Progenitor cell of endocrine pancreas (in vitro differentiated cells): ENCODE measurements around the gene COPS8. TPM values are rescaled to one million over a fixed set of nuclear protein-coding genes. Genes with fewer than 3 reads are reported as not detected.

Source experiments
- DNase-seq: peaks from one replicate; pipeline ENCODE4 v3.0.0; 2021; ENCODE audit warnings: low spot score; ENCODE audit not compliant: unreplicated experiment
- H3K27ac Mint-ChIP-seq: 2 replicates; pipeline ENCODE4 v1.8.0; 2021; ENCODE audit warnings: mild to moderate bottlenecking, moderate library complexity, mixed read lengths
- H3K27me3 Mint-ChIP-seq: 2 replicates; pipeline ENCODE4 v1.8.0; 2021; ENCODE audit warnings: mixed read lengths
- H3K36me3 Mint-ChIP-seq: 2 replicates; pipeline ENCODE4 v1.8.0; 2022; ENCODE audit warnings: mixed read lengths; ENCODE audit not compliant: insufficient read depth
- H3K4me1 Mint-ChIP-seq: 2 replicates; pipeline ENCODE4 v1.8.0; 2021; ENCODE audit warnings: low read depth, mixed read lengths
- H3K4me3 Mint-ChIP-seq: 2 replicates; pipeline ENCODE4 v1.8.0; 2021; ENCODE audit warnings: low read depth, mild to moderate bottlenecking, moderate library complexity, mixed read lengths
- H3K9me3 Mint-ChIP-seq: 2 replicates; pipeline ENCODE4 v1.8.0; 2021; ENCODE audit warnings: low read depth, mixed read lengths
- CTCF ChIP-seq: fragments of 200-600 bp; sonication (generic); IDR thresholded peaks from one replicate; pipeline ENCODE4 v1.5.0; 2021; ENCODE audit warnings: antibody characterized with exemption, mild to moderate bottlenecking; ENCODE audit not compliant: unreplicated experiment
- total RNA-seq: library from RNA; stranded (reverse); gene quantifications from 2 replicates; pipeline ENCODE4 v1.2.1, GENCODE V29; 2021

The COPS8 gene
- total RNA-seq, 1 donor from 2014 or later: 46.4 TPM

- H3K4me1 Mint-ChIP-seq: no peaks in the 10 kb centered on the region
- H3K36me3 Mint-ChIP-seq: no peaks in the 10 kb centered on the region
- peaks cover 9% of the 10 kb centered on the region for H3K27me3 Mint-ChIP-seq
- DNase-seq: no peak
- H3K9me3 Mint-ChIP-seq: no peaks in the 10 kb centered on the region
- no peak overlapping the region for H3K27ac Mint-ChIP-seq
- H3K4me3 Mint-ChIP-seq: no peak overlapping the region
- no peak for TF ChIP-seq CTCF
These were observed 44.1 kb downstream of the COPS8 start for GRCh38 chr2:237129625-237130263.

GRCh38 chr2:237130562-237131421 is 45.1 kb downstream of the COPS8 start:
- Mint-ChIP-seq H3K27ac (no peak overlapping the region), H3K9me3 (no peaks in the 10 kb centered on the region), H3K27me3 (peaks cover 3% of the 10 kb centered on the region), H3K36me3 (no peaks in the 10 kb centered on the region), H3K4me1 (no peaks in the 10 kb centered on the region), H3K4me3 (no peak overlapping the region)
- no peak for DNase-seq
- TF ChIP-seq CTCF: no peak

- H3K9me3 Mint-ChIP-seq: no peaks in the 10 kb centered on the region
- peaks cover 1% of the 10 kb centered on the region for H3K4me1 Mint-ChIP-seq
- DNase-seq: no peak
- no peak overlapping the region for H3K4me3 Mint-ChIP-seq
- no peak for TF ChIP-seq CTCF
- H3K36me3 Mint-ChIP-seq: no peaks in the 10 kb centered on the region
- H3K27me3 Mint-ChIP-seq: peaks cover 2% of the 10 kb centered on the region
- no peak overlapping the region for H3K27ac Mint-ChIP-seq
These were observed 46.3 kb downstream of the COPS8 start for GRCh38 chr2:237131749-237132533.

GRCh38 chr2:237132799-237133198 is 47.1 kb downstream of the COPS8 start:
- Mint-ChIP-seq H3K36me3 (no peaks in the 10 kb centered on the region), H3K27ac (no peak overlapping the region)
- no peak for DNase-seq

More at GRCh38 chr2:237132799-237133198, 47.1 kb downstream of the COPS8 start:
- H3K27me3 Mint-ChIP-seq: no peaks in the 10 kb centered on the region
- peaks cover 9% of the 10 kb centered on the region for H3K4me1 Mint-ChIP-seq
- TF ChIP-seq CTCF: no peak
- no peak overlapping the region for H3K4me3 Mint-ChIP-seq
- H3K9me3 Mint-ChIP-seq: no peaks in the 10 kb centered on the region
